Cardiac fibroblast (primary cell): ENCODE data around the gene DAP.

ENCODE experiments used
- DNase-seq, 2 donors: peaks; one replicate each; pipeline versions ENCODE4 v3.0.0 to v3.0.0-alpha.2; 2010; ENCODE audit warnings: low read depth in 2 of 2
- H3K4me3 ChIP-seq, 2 donors: replicated peaks in 1 of 2; 1 replicate in 1 of 2; 2 replicates in 1 of 2; pipeline ENCODE4 v1.5.1; 2011; ENCODE audit warnings: low read depth in 2 of 2, low read length in 2 of 2, mild to moderate bottlenecking in 2 of 2, moderate library complexity in 1 of 2
- TF ChIP-seq, protein P1 (sequence below): IDR thresholded peaks from one replicate; pipeline ENCODE4 v1.5.1; 2011; ENCODE audit warnings: low read depth, mild to moderate bottlenecking, low read length, inconsistent platforms

Gene DAP

DNA sequence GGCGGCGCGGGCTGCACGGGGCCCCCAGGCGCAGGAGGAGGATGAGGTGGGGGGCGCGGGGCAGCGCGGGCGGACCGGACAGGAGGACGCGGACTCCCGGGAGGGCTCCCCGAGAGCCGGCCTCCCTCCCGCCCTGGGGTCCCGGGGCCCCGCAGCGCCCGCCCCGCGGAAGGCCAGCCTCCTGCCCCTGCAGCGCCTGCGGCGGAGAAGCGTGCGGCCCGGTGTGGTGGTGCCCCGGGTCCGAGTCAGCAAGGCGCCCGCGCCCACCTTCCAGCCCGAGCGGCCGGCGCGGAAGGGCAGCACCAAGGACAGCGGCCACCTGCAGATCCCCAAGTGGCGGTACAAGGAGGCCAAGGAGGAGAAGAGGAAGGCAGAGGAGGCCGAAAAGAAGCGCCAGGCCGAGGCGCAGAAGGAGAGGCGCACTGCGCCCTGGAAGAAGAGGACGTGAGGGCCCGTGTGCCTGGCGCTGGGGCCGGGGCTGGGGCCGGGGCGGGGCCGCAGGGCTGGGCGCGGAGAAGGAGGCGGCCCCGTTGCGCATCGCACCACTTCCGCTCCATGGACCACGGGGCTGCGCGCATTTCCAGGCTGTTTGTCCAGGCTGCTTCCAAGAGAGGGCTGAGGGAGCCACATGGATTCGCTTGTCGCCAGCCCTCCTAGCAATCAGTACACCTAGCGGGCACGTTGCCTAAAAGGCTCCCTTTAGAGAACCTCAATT, 111.2 kb downstream of the DAP start:
- H3K4me3 ChIP-seq: no peak overlapping the region
- TF ChIP-seq, protein P1, sequence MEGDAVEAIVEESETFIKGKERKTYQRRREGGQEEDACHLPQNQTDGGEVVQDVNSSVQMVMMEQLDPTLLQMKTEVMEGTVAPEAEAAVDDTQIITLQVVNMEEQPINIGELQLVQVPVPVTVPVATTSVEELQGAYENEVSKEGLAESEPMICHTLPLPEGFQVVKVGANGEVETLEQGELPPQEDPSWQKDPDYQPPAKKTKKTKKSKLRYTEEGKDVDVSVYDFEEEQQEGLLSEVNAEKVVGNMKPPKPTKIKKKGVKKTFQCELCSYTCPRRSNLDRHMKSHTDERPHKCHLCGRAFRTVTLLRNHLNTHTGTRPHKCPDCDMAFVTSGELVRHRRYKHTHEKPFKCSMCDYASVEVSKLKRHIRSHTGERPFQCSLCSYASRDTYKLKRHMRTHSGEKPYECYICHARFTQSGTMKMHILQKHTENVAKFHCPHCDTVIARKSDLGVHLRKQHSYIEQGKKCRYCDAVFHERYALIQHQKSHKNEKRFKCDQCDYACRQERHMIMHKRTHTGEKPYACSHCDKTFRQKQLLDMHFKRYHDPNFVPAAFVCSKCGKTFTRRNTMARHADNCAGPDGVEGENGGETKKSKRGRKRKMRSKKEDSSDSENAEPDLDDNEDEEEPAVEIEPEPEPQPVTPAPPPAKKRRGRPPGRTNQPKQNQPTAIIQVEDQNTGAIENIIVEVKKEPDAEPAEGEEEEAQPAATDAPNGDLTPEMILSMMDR: no peak
- peak in 1 of 2 donors; percentile 34 for DNase-seq

DNA sequence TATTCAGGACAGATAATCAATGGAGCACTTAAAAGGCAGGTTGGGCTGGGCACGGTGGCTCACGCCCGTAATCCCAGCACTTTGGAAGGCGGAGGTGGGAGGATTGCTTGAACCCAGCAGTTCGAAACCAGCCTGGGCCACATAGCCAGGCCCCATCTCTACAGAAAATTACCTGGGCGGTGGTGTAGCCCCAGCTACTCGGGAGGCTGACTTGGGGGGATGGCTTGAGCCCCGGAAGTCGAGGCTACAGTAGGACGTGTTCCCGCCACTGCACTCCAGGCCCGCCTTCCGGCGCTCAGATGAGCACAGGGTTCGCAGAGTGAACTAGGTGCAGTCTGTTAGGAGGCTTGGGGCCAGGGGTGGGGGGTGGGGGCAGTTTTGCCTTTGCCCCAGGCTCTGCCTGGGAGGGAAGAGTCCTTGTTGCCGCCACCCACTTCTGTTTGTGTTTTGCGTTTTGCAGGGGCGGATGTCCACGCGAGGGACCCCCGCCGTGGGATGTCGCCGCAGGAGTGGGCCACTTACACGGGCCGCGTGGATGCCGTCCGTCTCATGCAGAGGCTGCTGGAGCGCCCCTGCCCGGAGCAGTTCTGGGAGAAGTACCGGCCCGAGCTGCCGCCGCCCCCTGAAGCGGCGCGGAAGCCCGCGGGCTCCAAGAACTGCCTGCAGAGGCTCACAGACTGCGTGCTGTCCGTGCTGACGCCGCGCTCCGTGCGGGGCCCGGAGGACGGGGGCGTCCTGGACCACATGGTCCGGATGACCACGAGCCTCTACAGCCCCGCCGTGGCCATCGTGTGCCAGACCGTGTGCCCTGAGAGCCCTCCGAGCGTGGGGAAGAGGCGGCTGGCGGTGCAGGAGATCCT, 112.0 kb downstream of the DAP start:
- DNase-seq: no peak
- no peak overlapping the region for H3K4me3 ChIP-seq
- TF ChIP-seq, protein P1: no peak

GRCh38 chr5:10647640-10648039, 113.4 kb downstream of the DAP start:
- no peak overlapping the region for H3K4me3 ChIP-seq
- TF ChIP-seq, protein P1: no peak
- DNase-seq: no peak

GRCh38 chr5:10645671-10646070, 115.4 kb downstream of the DAP start:
- TF ChIP-seq, protein P1: no peak
- H3K4me3 ChIP-seq: no peak overlapping the region
- DNase-seq: no peak

GRCh38 chr5:10645146-10645545, 115.9 kb downstream of the DAP start:
- TF ChIP-seq, protein P1: no peak
- no peak for DNase-seq
- no peak overlapping the region for H3K4me3 ChIP-seq

DNA sequence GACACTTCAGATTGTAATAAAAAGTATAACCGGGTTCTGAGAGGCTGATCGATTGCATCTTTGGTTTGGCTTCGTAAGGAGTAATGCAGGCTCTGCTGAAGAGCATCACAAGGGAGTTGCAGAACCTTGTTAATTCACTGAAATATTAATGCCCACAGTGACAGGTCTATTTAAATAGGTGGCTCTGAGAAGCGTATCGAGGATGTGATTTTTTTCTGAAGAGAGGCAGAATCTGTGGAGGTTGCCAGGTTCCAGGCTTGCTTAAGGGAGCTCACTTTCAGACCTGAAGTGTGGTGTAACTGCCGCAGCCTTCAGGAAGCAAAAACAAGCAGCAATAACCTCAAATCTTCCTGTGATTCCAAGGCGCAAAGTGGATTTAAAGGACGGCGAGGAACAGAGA, 116.8 kb downstream of the DAP start:
- DNase-seq: no peak
- no peak overlapping the region for H3K4me3 ChIP-seq
- TF ChIP-seq, protein P1: no peak
